NCI-H345 treated with DMSO at 0.1 percent for 48 hours (cell line): Measurements from ENCODE around the gene COQ8B.
"Not testable (repeated sequence)": the region's sequence is repeated elsewhere in the genome, so short reads cannot be mapped to it uniquely, and the experiment has no call there.

ENCODE experiments used
- DNase-seq: peaks from one replicate; lab custom pipeline; 2025; ENCODE audit not compliant: unreplicated experiment; lab: John Stamatoyannopoulos, UW

COQ8B gene

DNA sequence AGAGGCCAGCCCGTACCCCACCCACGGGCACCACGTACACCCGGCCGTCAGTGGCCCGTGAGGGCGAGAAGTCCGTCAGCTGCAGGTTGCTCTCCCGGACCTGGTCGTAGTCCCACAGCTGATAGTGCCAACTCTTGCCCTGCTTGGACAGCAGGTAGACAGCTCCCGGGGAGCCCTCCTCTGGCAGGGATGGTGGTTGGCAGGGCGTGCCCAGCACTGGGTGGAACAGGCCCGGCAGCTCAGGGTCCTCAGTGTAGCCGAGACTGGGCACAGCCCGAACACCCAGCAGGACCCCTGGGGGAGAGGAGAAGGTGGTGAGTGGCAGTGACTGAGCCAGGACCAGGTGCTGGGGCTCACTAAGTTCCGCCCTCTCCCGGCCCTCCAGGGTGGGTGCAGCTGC is 25.8 kb upstream of the COQ8B start:
- DNase-seq = no peak

GRCh38 chr19:40741527-40742390 is 25.1 kb upstream of the COQ8B start:
- no peak for DNase-seq

DNA sequence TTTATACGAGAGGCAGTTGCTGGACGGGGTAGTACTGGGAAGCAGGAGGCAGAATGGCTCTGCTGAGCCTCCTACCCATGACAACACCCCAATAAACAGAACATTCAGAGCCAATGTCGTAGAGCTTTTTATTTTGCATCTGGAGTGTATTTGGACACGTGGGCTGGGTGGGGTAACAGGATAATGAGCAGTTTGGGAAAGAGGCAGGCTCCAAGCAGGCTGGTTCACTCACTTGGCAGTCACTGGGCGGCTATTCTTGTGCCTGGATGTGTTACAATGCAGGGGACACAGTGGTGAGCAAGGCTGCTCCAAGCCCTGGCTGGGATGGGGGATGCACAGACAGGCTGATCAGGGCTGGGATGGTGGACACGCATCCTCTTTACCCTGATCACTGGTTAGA is 24.1 kb upstream of the COQ8B start:
- DNase-seq = no peak

- DNase-seq = no peak
These were observed 23.4 kb upstream of the COQ8B start for GRCh38 chr19:40739871-40740703.

GRCh38 chr19:40739030-40739839 is 22.5 kb upstream of the COQ8B start:
- DNase-seq = no peak

DNA sequence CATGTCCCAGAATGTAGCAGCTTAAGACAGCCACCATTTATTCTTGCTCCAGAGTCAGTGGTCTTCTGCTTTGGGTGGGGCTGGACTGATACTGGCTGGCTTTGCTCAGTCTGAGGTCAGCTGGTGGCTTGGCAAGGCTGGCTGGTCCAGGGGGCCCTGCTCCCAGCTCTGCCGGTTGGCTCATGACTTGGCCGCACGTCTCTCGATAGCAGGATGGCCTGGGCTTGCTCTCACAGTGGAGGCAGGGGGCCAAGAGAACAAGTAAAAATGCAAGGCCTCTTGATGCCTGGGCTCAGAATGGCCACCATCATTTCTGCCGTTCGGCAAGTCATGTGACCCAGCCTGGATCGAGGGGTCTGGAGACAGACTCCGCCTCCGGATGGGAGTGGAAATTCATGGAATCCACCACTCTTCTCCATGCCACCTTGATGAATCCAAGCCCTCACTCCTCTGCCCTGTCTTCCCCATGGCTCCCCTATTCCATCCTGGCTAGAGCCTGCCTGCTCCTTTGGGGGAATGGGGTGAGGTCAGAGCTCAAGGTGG is 20.5 kb upstream of the COQ8B start:
- DNase-seq = no peak

- DNase-seq = no peak
These were observed 20.0 kb upstream of the COQ8B start for GRCh38 chr19:40736661-40737060.

- DNase-seq = no peak
These were observed 18.5 kb upstream of the COQ8B start for GRCh38 chr19:40735013-40735771.

DNA sequence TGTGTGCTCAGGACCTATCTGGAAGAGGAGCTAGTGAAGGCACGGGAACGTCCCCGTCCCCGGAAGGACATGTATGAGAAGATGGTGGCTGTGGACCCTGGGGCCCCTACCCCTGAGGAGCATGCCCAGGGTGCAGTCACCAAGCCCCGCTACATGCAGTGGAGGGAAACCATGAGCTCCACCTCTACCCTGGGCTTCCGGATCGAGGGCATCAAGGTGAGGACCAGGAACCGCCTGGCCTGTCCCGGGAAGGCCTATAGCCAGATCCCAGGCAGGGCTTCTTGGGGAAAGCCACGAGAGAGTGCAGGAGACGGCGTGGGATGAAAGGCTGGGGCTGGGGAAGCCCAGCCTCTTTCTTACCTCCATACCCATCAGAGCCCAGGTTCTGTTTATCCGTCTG is 16.5 kb upstream of the COQ8B start:
- no peak for DNase-seq

DNA sequence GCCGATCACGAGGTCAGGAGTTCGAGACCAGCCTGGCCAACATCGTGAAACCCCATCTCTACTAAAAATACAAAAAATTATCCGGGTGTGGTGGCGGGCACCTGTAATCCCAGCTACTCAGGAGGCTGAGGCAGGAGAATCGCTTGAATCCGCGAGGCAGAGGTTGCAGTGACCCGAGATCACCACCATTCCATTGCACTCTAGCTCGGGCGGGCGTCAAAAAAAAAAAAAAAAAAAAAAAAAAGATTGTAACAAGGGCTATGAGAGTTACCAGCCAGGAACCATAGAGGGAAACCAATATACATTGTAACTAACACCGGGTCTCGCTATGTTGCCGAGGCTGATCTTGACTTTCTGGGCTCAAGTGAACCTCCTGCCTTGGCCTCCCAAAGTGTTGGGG is 15.6 kb upstream of the COQ8B start:
- DNase-seq = not testable (repeated sequence)

GRCh38 chr19:40730065-40730464 is 13.4 kb upstream of the COQ8B start:
- DNase-seq = not testable (repeated sequence)

DNA sequence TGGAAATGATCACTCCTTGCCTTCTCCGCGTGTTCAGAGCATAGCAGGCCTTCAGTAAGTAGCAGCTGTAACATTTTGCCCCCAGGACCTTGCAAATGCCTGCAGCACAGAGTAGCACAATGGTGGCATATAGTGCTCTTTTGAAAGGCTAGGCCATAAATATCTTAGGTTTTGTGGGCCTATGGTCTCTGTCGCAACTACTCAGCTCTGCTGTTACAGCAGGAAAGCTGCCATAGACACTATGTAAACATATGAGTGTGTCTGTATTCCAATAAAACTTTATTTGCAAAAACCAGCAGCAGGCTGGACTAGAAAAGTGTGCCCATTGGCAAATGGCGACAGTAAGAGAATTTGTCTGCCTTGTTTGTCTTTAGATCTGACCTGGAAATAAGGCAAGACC is 9.6 kb upstream of the COQ8B start:
- no peak for DNase-seq

- no peak for DNase-seq
These were observed 8.2 kb upstream of the COQ8B start for GRCh38 chr19:40724855-40725254.

DNA sequence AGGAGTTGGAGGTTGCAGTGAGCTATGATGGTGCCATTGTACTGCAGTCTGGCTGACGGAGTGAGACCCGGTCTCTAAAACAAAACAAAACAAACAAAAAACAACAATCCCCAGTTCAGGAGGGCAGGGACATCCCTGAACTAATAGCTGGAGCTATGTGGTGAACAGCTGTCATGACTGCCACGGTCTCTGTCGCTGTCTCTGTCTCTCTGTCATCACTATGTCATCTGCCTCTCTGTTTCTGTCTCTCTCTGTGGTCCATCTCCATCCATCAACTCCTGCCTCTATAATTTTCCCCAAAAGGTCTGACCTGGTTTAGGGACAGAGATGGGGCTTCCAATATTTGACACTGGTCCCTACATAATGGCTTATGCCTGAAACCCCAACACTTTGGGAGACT is 7.6 kb upstream of the COQ8B start:
- DNase-seq = no peak

GRCh38 chr19:40723661-40724254 is 7.1 kb upstream of the COQ8B start:
- DNase-seq = no peak

- DNase-seq = no peak
These were observed 5.4 kb upstream of the COQ8B start for GRCh38 chr19:40721936-40722661.

DNA sequence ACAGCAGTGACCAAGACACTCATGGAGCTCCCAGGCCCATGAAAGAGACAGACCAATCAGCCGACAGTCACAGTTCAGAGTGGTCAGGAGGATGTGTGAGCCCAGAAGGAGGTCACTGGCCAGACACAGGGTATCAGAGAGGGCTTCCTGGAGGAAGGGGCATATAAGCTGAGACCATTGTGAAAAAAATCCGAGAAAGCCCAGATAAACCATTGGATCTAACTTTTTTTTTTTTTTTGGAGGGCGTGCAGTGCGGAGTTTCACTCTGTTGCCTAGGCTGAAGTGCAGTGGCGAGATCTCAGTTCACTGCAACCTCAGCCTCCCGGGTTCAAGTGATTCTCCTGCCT is 4.4 kb upstream of the COQ8B start:
- no peak for DNase-seq

DNA sequence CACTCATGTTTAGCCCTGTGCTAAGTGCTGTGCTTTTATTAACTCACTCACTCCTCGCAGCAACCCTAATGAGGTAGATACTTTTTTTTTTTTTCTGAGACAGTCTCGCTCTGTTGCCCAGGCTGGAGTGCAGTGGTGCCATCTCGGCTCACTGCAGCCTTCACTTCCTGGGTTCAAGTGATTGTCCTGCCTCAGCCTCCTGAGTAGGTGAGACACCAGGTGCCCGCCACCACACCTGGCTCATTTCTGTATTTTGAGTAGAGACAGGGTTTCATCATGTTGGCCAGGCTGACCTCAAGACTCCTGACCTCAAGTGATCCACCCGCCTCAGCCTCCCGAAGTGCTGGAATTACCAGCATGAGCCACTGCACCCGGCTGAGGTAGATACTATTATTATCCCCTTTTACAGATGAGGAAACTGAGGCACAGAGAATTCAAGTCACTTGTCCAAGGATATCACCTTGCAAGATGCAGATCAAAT is 2.8 kb upstream of the COQ8B start:
- no peak for DNase-seq

DNA sequence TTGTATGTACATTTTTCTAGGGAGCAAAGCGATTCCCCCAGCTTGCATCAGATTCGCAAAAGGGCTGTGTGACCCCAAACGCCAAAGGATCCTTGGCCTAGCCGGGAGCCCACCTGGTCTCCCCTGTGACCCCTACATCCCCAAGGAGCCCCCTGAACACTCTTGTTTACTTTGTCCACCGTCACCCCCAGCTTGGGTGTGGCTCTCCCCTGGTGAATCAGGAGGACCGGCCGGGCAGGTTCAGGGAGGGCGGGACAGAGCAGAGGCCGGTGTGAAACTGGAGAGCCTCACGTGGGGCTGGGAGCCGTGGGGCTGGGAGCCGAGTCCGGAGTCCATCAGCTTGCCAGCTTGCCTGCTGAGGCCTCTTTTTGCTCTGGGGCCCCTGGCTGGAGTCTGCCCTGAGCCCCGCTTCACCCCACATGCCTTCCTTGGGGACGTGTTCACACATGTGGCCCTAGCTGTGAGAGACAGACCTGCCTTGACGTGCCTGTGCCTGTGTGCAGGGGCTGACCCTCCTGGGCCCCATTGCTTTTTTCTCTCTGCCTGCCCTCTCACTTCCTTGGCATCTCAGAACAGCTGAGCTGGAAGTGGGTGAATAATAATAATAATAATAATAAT is 2.2 kb upstream of the COQ8B start:
- no peak for DNase-seq
